H1 (cell line): ENCODE measurements around the gene FAM81B.

Source experiments
- CBX5 ChIP-seq: fragments of 300-800, 300-1000 bp; sonication (generic); IDR thresholded peaks from 2 replicates; pipeline ENCODE4 v1.7.1; 2016; ENCODE audit warnings: antibody characterized with exemption, low read length, low read depth
- CHD2 ChIP-seq: IDR thresholded peaks from 2 replicates; pipeline ENCODE4 v1.6.1; 2012; ENCODE audit warnings: low read length, improper control_type of control experiment
- CTCF ChIP-seq, 3 experiments: IDR thresholded peaks; 1 replicate in 2 of 3; 2 replicates in 1 of 3; pipeline versions ENCODE4 v1.5.1 to v1.6.1; 2011; ENCODE audit warnings: low read length in 3 of 3, mild to moderate bottlenecking in 3 of 3, inconsistent platforms in 2 of 3, low read depth in 1 of 3, moderate library complexity in 1 of 3; ENCODE audit not compliant: insufficient read depth in 1 of 3; ENCODE audit errors: control extremely low read depth in 1 of 3
- EZH2 ChIP-seq: fragments of 200-600 bp; sonication (generic); IDR thresholded peaks from 2 replicates; pipeline ENCODE4 v1.7.1; 2012; ENCODE audit warnings: low read depth, mild to moderate bottlenecking, moderate library complexity, low read length, inconsistent platforms; ENCODE audit not compliant: severe bottlenecking
- HDAC6 ChIP-seq: IDR thresholded peaks from one replicate; pipeline ENCODE4 v1.7.1; 2012; ENCODE audit warnings: low read depth, mild to moderate bottlenecking, inconsistent platforms, low read length, moderate library complexity
- JUN ChIP-seq: IDR thresholded peaks from 2 replicates; pipeline ENCODE4 v1.6.1; 2011; ENCODE audit warnings: low read depth, mild to moderate bottlenecking, improper control_type of control experiment, low read length
- POLR2A ChIP-seq, 2 experiments: IDR thresholded peaks; 1 replicate in 1 of 2; 2 replicates in 1 of 2; pipeline ENCODE4 v1.6.1; 2011; ENCODE audit warnings: low read depth in 2 of 2, low read length in 2 of 2, mild to moderate bottlenecking in 2 of 2; ENCODE audit errors: control extremely low read depth in 1 of 2
- POLR2AphosphoS5 ChIP-seq: IDR thresholded peaks from 2 replicates; pipeline ENCODE4 v1.6.1; 2011; ENCODE audit warnings: low read depth, low read length
- RFX5 ChIP-seq: IDR thresholded peaks from 2 replicates; pipeline ENCODE4 v1.6.1; 2011; ENCODE audit warnings: low read depth, low read length, improper control_type of control experiment, borderline replicate concordance
- SAP30 ChIP-seq: fragments of 300-600 bp; sonication (generic); IDR thresholded peaks from 2 replicates; pipeline ENCODE4 v1.7.1; 2012; ENCODE audit warnings: low read length, moderate library complexity, mild to moderate bottlenecking, inconsistent platforms; ENCODE audit not compliant: insufficient read depth, insufficient replicate concordance
- SIN3A ChIP-seq, 2 experiments: IDR thresholded peaks in 1 of 2; conservative IDR thresholded peaks in 1 of 2; 2 replicates each; pipeline ENCODE4 v1.6.1; 2011 to 2012; ENCODE audit warnings: low read length in 2 of 2, improper control_type of control experiment in 1 of 2, low read depth in 1 of 2, mild to moderate bottlenecking in 1 of 2
- SP4 ChIP-seq: IDR thresholded peaks from 2 replicates; pipeline ENCODE4 v1.6.1; 2012; ENCODE audit warnings: low read length, inconsistent platforms
- TF ChIP-seq, protein P1 (sequence below): IDR thresholded peaks from 2 replicates; pipeline ENCODE4 v1.6.1; 2012; ENCODE audit warnings: inconsistent platforms

DNA sequence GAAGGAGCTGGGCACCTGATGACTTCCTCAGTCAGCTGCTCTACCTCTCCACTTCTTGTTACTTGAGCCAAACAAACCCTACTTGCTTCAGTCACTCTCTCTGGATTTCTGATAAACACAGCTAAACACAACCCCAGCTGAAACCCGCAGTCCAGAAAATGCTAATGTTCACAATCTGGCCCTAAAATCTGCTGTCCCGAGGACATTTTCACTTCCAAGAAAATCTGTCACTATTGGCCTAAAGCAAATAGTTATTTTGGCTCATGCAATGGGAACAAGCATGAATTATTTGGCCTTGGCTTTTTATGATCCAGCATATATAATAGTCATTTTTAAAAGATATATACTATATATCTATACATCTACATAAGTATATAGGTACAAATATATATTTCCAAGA, 19.1 kb downstream of the FAM81B start:
- TF ChIP-seq SIN3A (conservative IDR thresholded peaks at IDR 0.05 in 1 of 2, IDR thresholded peaks at IDR 0.05 in 1 of 2; ENCODE audit: low read depth in 1 of 2, low read length in 2 of 2) (no peak), SAP30 (no peak), POLR2AphosphoS5 (no peak), JUN (no peak), SP4 (no peak), CTCF (IDR thresholded peaks at IDR 0.05; ENCODE audit: control extremely low read depth in 1 of 3, insufficient read depth in 1 of 3, low read depth in 1 of 3, low read length in 3 of 3) (no peak), EZH2 (no peak), HDAC6 (no peak), CBX5 (no peak), CHD2 (no peak), RFX5 (no peak), POLR2A (IDR thresholded peaks at IDR 0.05; ENCODE audit: control extremely low read depth in 1 of 2, low read depth in 2 of 2, low read length in 2 of 2) (no peak)
- TF ChIP-seq, protein P1, sequence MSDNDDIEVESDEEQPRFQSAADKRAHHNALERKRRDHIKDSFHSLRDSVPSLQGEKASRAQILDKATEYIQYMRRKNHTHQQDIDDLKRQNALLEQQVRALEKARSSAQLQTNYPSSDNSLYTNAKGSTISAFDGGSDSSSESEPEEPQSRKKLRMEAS, result no peak
